Measurements from ENCODE around the gene SPOCK1. TPM values are rescaled to one million over a fixed set of nuclear protein-coding genes. Genes with fewer than 3 reads are reported as not detected.
A peak's percentile ranks its signal among the peaks of the same experiment; 100 is the strongest.

SPOCK1 gene
- total and polyA plus RNA-seq, 12 donors = 13.7 to 70.3 (median 28.6) TPM

DNA sequence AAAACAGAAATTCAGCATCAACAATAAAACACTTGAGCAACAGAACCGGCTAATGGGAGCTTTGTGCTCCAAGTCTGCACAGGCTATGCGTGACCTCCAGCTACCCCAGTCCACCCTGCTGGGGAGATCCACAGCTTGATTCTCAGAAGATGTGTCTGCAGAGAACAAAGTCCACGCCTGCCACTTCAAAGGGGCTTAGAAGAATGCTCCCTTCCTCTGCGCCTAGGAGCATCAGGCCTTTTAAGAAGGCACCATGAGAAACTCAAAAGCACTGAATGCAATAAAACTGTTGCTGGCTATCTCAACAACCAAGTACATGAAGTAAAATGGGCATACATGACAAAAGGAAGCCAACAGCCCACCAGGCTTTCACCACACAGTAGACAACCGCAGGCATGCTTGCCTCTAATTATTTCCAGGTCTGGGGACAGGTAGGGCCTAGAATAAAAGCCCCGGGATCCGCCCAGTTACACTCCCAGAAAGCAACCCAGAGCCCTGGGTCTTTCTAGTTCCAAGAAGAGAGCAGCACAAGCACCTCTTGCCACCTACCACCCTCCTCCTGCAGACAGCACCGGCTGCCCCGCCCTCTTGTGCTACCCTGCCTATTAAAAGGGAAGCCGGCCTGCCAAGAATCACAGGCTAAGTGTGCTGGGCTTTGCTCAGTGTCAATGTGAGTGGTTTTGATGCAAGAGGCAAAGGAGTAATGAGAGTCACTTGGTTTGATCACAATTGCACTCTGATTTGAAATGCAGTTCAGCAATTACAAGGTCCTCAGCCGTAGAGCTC, 123.2 kb downstream of the SPOCK1 start:
- no peak overlapping the region for H3K27ac ChIP-seq
- no peaks in the 10 kb centered on the region for H3K36me3 ChIP-seq
- H3K27me3 ChIP-seq = no peaks in the 10 kb centered on the region
- H3K4me3 ChIP-seq = no peak overlapping the region
- DNase-seq (peak; percentile 59 to 60), ATAC-seq (peak; percentile 63 to 96 (median 93))
- H3K9me3 ChIP-seq = peaks cover 0 to 3% (median 0%) of the 10 kb centered on the region in 11 donors
- H3K4me1 ChIP-seq = peaks cover 0 to 10% (median 0%) of the 10 kb centered on the region in 9 donors
- 58 to 66% methylated on average over 11 of the region's 11 CpGs for WGBS, 2 donors
- TF ChIP-seq CTCF (IDR thresholded peaks at IDR 0.05) = no peak
- intact Hi-C loops (cut with DNase I) = no loop called here

- H3K36me3 ChIP-seq = no peaks in the 10 kb centered on the region
- ATAC-seq = no peak
These were observed 124.9 kb downstream of the SPOCK1 start for GRCh38 chr5:137374110-137374714.

DNA sequence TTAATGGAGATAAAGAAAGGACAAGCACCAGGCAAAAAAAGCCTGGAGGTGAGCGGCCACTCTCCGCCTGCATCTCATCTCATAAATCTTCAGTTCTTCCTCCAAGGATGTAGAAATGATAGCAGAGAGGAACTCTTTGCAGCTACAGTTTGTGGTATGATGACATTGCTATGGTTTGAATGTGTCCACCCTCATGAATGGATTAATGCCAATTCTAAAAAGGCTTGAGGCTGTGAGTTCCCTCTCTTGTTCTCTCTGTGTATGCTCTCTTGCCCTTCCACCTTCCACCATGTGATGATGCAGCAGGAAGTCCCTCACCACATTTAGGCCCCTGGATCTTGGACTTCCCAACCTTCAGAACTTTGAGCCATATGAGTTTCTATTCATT, 126.4 kb downstream of the SPOCK1 start:
- peaks cover 0 to 10% (median 0%) of the 10 kb centered on the region in 9 donors for H3K4me1 ChIP-seq
- 83 to 85% methylated on average over 2 of the region's 2 CpGs for WGBS, 2 donors
- ATAC-seq (no peak), DNase-seq (no peak)
- no peak overlapping the region for H3K27ac ChIP-seq
- no peaks in the 10 kb centered on the region for H3K36me3 ChIP-seq
- TF ChIP-seq CTCF (IDR thresholded peaks at IDR 0.05) = no peak
- intact Hi-C loops (cut with DNase I) = no loop called here
- H3K9me3 ChIP-seq = no peaks in the 10 kb centered on the region
- H3K27me3 ChIP-seq = no peaks in the 10 kb centered on the region
- H3K4me3 ChIP-seq = no peak overlapping the region

More at GRCh38 chr5:137374110-137374714, 124.9 kb downstream of the SPOCK1 start:
- H3K27me3 ChIP-seq = no peaks in the 10 kb centered on the region
- intact Hi-C loops (cut with DNase I) = no loop called here
- H3K27ac ChIP-seq = no peak overlapping the region
- no peaks in the 10 kb centered on the region for H3K9me3 ChIP-seq
- 64 to 70% methylated on average over 7 of the region's 7 CpGs for WGBS, 2 donors
- H3K4me3 ChIP-seq = no peak overlapping the region
- no peak for DNase-seq
- H3K4me1 ChIP-seq = peaks cover 0 to 10% (median 0%) of the 10 kb centered on the region in 9 donors
- TF ChIP-seq CTCF (IDR thresholded peaks at IDR 0.05) = no peak

GRCh38 chr5:137372016-137372772, 126.9 kb downstream of the SPOCK1 start:
- no peak overlapping the region for H3K27ac ChIP-seq
- H3K9me3 ChIP-seq = no peaks in the 10 kb centered on the region
- H3K27me3 ChIP-seq = no peaks in the 10 kb centered on the region
- intact Hi-C loops (cut with DNase I) = no loop called here
- peaks cover 0 to 10% (median 0%) of the 10 kb centered on the region in 9 donors for H3K4me1 ChIP-seq
- WGBS, 2 donors = 77 to 79% methylated on average over 2 of the region's 2 CpGs
- no peak for ATAC-seq
- H3K36me3 ChIP-seq = no peaks in the 10 kb centered on the region
- TF ChIP-seq CTCF (IDR thresholded peaks at IDR 0.05) = no peak
- no peak for DNase-seq
- no peak overlapping the region for H3K4me3 ChIP-seq
